HCT116 (cell line): ENCODE data around the gene SNW1. TPM values are rescaled to one million over a fixed set of nuclear protein-coding genes. Genes with fewer than 3 reads are reported as not detected.

ENCODE experiments used
- ATAC-seq: fragments of 200-7000 bp; cut with Tn5 transposase; 2 replicates; pipeline ENCODE4 v1.9.1; 2020; ENCODE audit warnings: mild to moderate bottlenecking, moderate library complexity
- BruUV-seq: library from RNA; stranded (reverse); fragments of 400-500 nt; replicated peaks from 2 replicates; lab custom pipeline; 2021; lab: Mats Ljungman, UMichigan
- CTCF ChIA-PET: fragments of 300-600 bp; sonication (Branson Sonifier 250); formaldehyde crosslinking; loops from one replicate; lab custom pipeline; 2021; ENCODE audit warnings: antibody characterized with exemption; lab: Charles Lee
- POLR2A ChIA-PET: fragments of 300-600, 350-600 bp; sonication (Branson Sonifier 250); formaldehyde crosslinking; loops from one replicate; lab custom pipeline; 2021; ENCODE audit warnings: antibody characterized with exemption; lab: Charles Lee
- RAD21 ChIA-PET, 2 experiments: fragments of 300-600 bp; sonication (Branson Sonifier 250); formaldehyde crosslinking; loops; one replicate each; lab custom pipeline; 2023; ENCODE audit warnings: low total read pairs in 2 of 2; ENCODE audit not compliant: uncharacterized antibody in 2 of 2, unreplicated experiment in 2 of 2, low non-redundant PET in 1 of 2; lab: Charles Lee
- DNase-seq: peaks from one replicate; pipeline ENCODE4 v3.0.0-alpha.2; 2010; ENCODE audit warnings: low read depth, low spot score
- H2AFZ ChIP-seq: fragments of 200-600 bp; shearing (Covaris generic), sonication (generic); 2 replicates; pipeline ENCODE4 v1.6.1; 2017; ENCODE audit warnings: low read depth, mixed run types, mixed read lengths, antibody characterized with exemption, low read length; ENCODE audit not compliant: poor library complexity, severe bottlenecking
- H3K27ac ChIP-seq: 2 replicates; pipeline ENCODE4 v1.5.1; 2012; ENCODE audit warnings: low read depth, low read length
- H3K27me3 ChIP-seq: fragments of 200-600 bp; sonication (generic); 2 replicates; pipeline ENCODE4 v1.6.1; 2016; ENCODE audit warnings: mixed run types, low read length, mixed read lengths; ENCODE audit not compliant: insufficient read depth
- H3K36me3 ChIP-seq, 2 experiments: fragments of 200-500 bp in 1 of 2; fragments of 200-600 bp in 1 of 2; sonication (Bioruptor generic) in 1 of 2; sonication (generic) in 1 of 2; 2 replicates each; pipeline versions ENCODE4 v1.5.1 to v1.6.1; 2014 to 2016; ENCODE audit warnings: low read length in 2 of 2, inconsistent platforms in 1 of 2, mixed read lengths in 1 of 2, mixed run types in 1 of 2; ENCODE audit not compliant: insufficient read depth in 2 of 2, control insufficient read depth in 1 of 2
- H3K4me1 ChIP-seq, 2 experiments: fragments of 200-600 bp in 1 of 2; sonication (generic) in 1 of 2; 2 replicates each; pipeline versions ENCODE4 v1.5.1 to v1.6.1; 2012 to 2017; ENCODE audit warnings: low read length in 2 of 2, inconsistent platforms in 1 of 2, mild to moderate bottlenecking in 1 of 2, mixed read lengths in 1 of 2, mixed run types in 1 of 2, moderate library complexity in 1 of 2; ENCODE audit not compliant: insufficient read depth in 2 of 2, control insufficient read depth in 1 of 2
- H3K4me2 ChIP-seq: fragments of 200-600 bp; sonication (generic); 2 replicates; pipeline ENCODE4 v1.6.1; 2017; ENCODE audit warnings: mixed run types, low read length, mixed read lengths
- H3K4me3 ChIP-seq, 2 experiments: fragments of 200-600 bp in 1 of 2; sonication (generic) in 1 of 2; replicated peaks in 1 of 2; 2 replicates each; pipeline ENCODE4 v1.5.1; 2011 to 2016; ENCODE audit warnings: low read length in 2 of 2, control low read depth in 1 of 2, low read depth in 1 of 2, mild to moderate bottlenecking in 1 of 2, mixed read lengths in 1 of 2, mixed run types in 1 of 2
- H3K79me2 ChIP-seq: fragments of 200-600 bp; sonication (generic); 2 replicates; pipeline ENCODE4 v1.6.1; 2017; ENCODE audit warnings: mild to moderate bottlenecking, mixed run types, low read length, moderate library complexity, mixed read lengths; ENCODE audit not compliant: insufficient read depth
- H3K9ac ChIP-seq: fragments of 200-600 bp; sonication (generic); 2 replicates; pipeline ENCODE4 v1.6.1; 2016; ENCODE audit warnings: low read length, mixed read lengths
- H3K9me2 ChIP-seq: fragments of 200-600 bp; sonication (generic), shearing (Covaris generic); 2 replicates; pipeline ENCODE4 v1.6.1; 2017; ENCODE audit warnings: mixed run types, mild to moderate bottlenecking, moderate library complexity; ENCODE audit not compliant: insufficient read depth
- H3K9me3 ChIP-seq, 2 experiments: fragments of 200-500 bp in 1 of 2; fragments of 200-600 bp in 1 of 2; sonication (Bioruptor generic) in 1 of 2; sonication (generic) in 1 of 2; 2 replicates each; pipeline ENCODE4 v1.6.1; 2014 to 2017; ENCODE audit warnings: low read length in 2 of 2, mixed read lengths in 2 of 2, inconsistent platforms in 1 of 2, low read depth in 1 of 2, mild to moderate bottlenecking in 1 of 2, mixed run types in 1 of 2, moderate library complexity in 1 of 2; ENCODE audit not compliant: control insufficient read depth in 1 of 2, insufficient read depth in 1 of 2
- H4K20me1 ChIP-seq: fragments of 200-600 bp; sonication (generic), shearing (Covaris generic); 2 replicates; pipeline ENCODE4 v1.6.1; 2017; ENCODE audit warnings: mixed run types, mild to moderate bottlenecking, moderate library complexity; ENCODE audit not compliant: insufficient read depth
- CTCF ChIP-seq, 3 experiments: fragments of 200-600 bp in 1 of 3; sonication (generic) in 1 of 3; IDR thresholded peaks in 2 of 3; conservative IDR thresholded peaks in 1 of 3; 2 replicates each; pipeline ENCODE4 v1.5.1; 2012 to 2017; ENCODE audit warnings: low read depth in 2 of 3, low read length in 2 of 3, antibody characterized with exemption in 1 of 3, borderline replicate concordance in 1 of 3, control low read depth in 1 of 3, mild to moderate bottlenecking in 1 of 3, mixed read lengths in 1 of 3, mixed run types in 1 of 3, moderate library complexity in 1 of 3; ENCODE audit not compliant: insufficient read depth in 1 of 3
- EZH2 ChIP-seq: fragments of 200-600 bp; sonication (generic); IDR thresholded peaks from 2 replicates; pipeline ENCODE4 v1.6.1; 2017; ENCODE audit warnings: antibody characterized with exemption, mixed run types
- FOSL1 ChIP-seq: IDR thresholded peaks from 2 replicates; pipeline ENCODE4 v1.6.1; 2012; ENCODE audit warnings: low read depth
- JUND ChIP-seq: IDR thresholded peaks from 2 replicates; pipeline ENCODE4 v1.6.1; 2012
- MAX ChIP-seq: IDR thresholded peaks from 2 replicates; pipeline ENCODE4 v1.6.1; 2012
- POLR2A ChIP-seq: IDR thresholded peaks from 2 replicates; pipeline ENCODE4 v1.7.0; 2011; ENCODE audit warnings: borderline replicate concordance; ENCODE audit not compliant: insufficient read depth, insufficient read length; ENCODE audit errors: extremely low read depth
- REST ChIP-seq: IDR thresholded peaks from 2 replicates; pipeline ENCODE4 v1.6.1; 2012; ENCODE audit warnings: low read depth
- SIN3A ChIP-seq: IDR thresholded peaks from 2 replicates; pipeline ENCODE4 v1.6.1; 2012; ENCODE audit warnings: low read depth
- TCF7L2 ChIP-seq: IDR thresholded peaks from 2 replicates; pipeline ENCODE4 v1.7.0; 2011; ENCODE audit warnings: borderline replicate concordance, inconsistent platforms; ENCODE audit not compliant: insufficient read depth, insufficient read length; ENCODE audit errors: extremely low read depth
- YY1 ChIP-seq: IDR thresholded peaks from 2 replicates; pipeline ENCODE4 v1.6.1; 2011; ENCODE audit warnings: low read length, low read depth, moderate library complexity, mild to moderate bottlenecking; ENCODE audit not compliant: insufficient replicate concordance; ENCODE audit errors: extremely low read depth
- intact Hi-C: fragments of 100-400 bp; cut with micrococcal nuclease; formaldehyde crosslinking; loops from 2 replicates; pipeline ENCODE4 v1.10.0; 2022
- total RNA-seq: library from RNA; stranded (reverse); gene quantifications from one replicate; pipeline ENCODE4 v1.2.1, GENCODE V29; 2021; ENCODE audit not compliant: unreplicated experiment

SNW1 gene
- total RNA-seq, 1 experiment from 2014 or later: 102 TPM

- peaks cover 83% of the 10 kb centered on the region for H3K79me2 ChIP-seq
- H3K9me2 ChIP-seq: no peaks in the 10 kb centered on the region
- ChIA-PET CTCF (no interaction called here), RAD21 (no interaction called here), POLR2A (no interaction called here)
- TF ChIP-seq TCF7L2: no peak
- no peak for TF ChIP-seq YY1
- no peak for TF ChIP-seq POLR2A
- no peak for TF ChIP-seq SIN3A
- TF ChIP-seq REST: no peak
- TF ChIP-seq JUND: no peak
- TF ChIP-seq EZH2: no peak
- no peak for TF ChIP-seq FOSL1
- no peak for TF ChIP-seq MAX
- TF ChIP-seq CTCF (IDR thresholded peaks at IDR 0.05 in 2 of 3, conservative IDR thresholded peaks at IDR 0.05 in 1 of 3; ENCODE audit: borderline replicate concordance in 1 of 3, insufficient read depth in 1 of 3, low read depth in 2 of 3, low read length in 2 of 3): no peak
- H3K4me2 ChIP-seq: no peak overlapping the region
- BruUV-seq: no TSS peak
- H2AFZ ChIP-seq: no peak overlapping the region
- H3K4me3 ChIP-seq: no peak overlapping the region
- no peaks in the 10 kb centered on the region for H3K4me1 ChIP-seq
- H3K36me3 ChIP-seq: peaks cover 11 to 25% of the 10 kb centered on the region in 2 experiments
- ATAC-seq (no peak), DNase-seq (no peak)
- no peaks in the 10 kb centered on the region for H3K9me3 ChIP-seq
- intact Hi-C loops: no loop called here
- H3K27me3 ChIP-seq: no peaks in the 10 kb centered on the region
- H3K9ac ChIP-seq: no peak overlapping the region
- H3K27ac ChIP-seq: no peak overlapping the region
- 0 out of 2 replicates have a peak, but pooled peaks cover 5% of the 10 kb centered on the region for H4K20me1 ChIP-seq
These were observed 19.5 kb downstream of the SNW1 start for GRCh38 chr14:77741438-77741837.
